ENCODE data around the gene CDR2. TPM values are rescaled to one million over a fixed set of nuclear protein-coding genes. Genes with fewer than 3 reads are reported as not detected.

The CDR2 gene
- total and polyA plus RNA-seq, 9 donors, result 12.7 to 30.3 (median 22.9) TPM

DNA sequence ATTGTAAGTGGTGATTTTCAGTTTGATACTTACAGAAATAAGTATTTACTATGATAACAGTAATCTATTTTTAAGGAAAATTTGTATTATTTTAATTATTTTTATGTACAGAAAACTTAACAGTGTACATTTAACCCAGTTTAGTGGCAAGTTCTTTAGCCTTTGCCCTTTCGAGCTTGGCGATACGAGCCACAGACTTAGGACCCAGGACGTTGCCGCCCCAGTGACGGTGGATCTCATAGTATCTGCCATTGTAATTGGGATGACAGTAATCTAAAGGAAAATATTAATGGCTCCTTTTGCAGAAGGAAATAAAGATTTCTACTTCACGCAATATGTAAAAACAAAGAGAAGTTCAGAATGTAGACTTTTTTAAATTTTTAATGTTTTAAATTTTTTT, 5.2 kb upstream of the CDR2 start:
- Histone ChIP-seq H3K4me1 (ENCODE audit: insufficient read depth) (peaks cover 3% of the 10 kb centered on the region), H3K36me3 (no peaks in the 10 kb centered on the region), H3K27me3 (no peaks in the 10 kb centered on the region), H3K27ac (no peak overlapping the region), H3K9me3 (no peaks in the 10 kb centered on the region), H3K4me3 (no peak overlapping the region)
- TF ChIP-seq, protein P1, sequence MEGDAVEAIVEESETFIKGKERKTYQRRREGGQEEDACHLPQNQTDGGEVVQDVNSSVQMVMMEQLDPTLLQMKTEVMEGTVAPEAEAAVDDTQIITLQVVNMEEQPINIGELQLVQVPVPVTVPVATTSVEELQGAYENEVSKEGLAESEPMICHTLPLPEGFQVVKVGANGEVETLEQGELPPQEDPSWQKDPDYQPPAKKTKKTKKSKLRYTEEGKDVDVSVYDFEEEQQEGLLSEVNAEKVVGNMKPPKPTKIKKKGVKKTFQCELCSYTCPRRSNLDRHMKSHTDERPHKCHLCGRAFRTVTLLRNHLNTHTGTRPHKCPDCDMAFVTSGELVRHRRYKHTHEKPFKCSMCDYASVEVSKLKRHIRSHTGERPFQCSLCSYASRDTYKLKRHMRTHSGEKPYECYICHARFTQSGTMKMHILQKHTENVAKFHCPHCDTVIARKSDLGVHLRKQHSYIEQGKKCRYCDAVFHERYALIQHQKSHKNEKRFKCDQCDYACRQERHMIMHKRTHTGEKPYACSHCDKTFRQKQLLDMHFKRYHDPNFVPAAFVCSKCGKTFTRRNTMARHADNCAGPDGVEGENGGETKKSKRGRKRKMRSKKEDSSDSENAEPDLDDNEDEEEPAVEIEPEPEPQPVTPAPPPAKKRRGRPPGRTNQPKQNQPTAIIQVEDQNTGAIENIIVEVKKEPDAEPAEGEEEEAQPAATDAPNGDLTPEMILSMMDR (IDR thresholded peaks at IDR 0.05), result no peak
- TF ChIP-seq EP300 (IDR thresholded peaks at IDR 0.05) (no peak), POLR2A (IDR thresholded peaks at IDR 0.05) (no peak)
- intact Hi-C loops (cut with DNase I), result loop anchor here in 3 of 4 donors (5.0 to 10.0 kb wide), 2 partner anchors 45 to 48 kb away; no protein-coding TSS in a partner anchor
- WGBS, 3 donors, result 97% methylated on average over 7 of the region's 7 CpGs
- no peak for DNase-seq

GRCh38 chr16:22375963-22376640, 1.7 kb upstream of the CDR2 start:
- H3K9me3 ChIP-seq, result no peaks in the 10 kb centered on the region
- no peak overlapping the region for H3K4me3 ChIP-seq
- 92 to 95% (median 93%) methylated on average over 8 of the region's 8 CpGs for WGBS, 3 donors
- H3K27me3 ChIP-seq, result no peaks in the 10 kb centered on the region
- peaks cover 5% of the 10 kb centered on the region for H3K4me1 ChIP-seq (ENCODE audit: insufficient read depth)
- intact Hi-C loops (cut with DNase I), result loop anchor here in 3 of 4 donors (5.0 to 10.0 kb wide), 2 partner anchors 49 to 51 kb away; no protein-coding TSS in a partner anchor
- H3K27ac ChIP-seq, result no peak overlapping the region
- TF ChIP-seq, protein P1 (IDR thresholded peaks at IDR 0.05), result no peak
- TF ChIP-seq POLR2A (IDR thresholded peaks at IDR 0.05) (no peak), EP300 (IDR thresholded peaks at IDR 0.05) (no peak)
- DNase-seq, result no peak
- H3K36me3 ChIP-seq, result no peaks in the 10 kb centered on the region

DNA sequence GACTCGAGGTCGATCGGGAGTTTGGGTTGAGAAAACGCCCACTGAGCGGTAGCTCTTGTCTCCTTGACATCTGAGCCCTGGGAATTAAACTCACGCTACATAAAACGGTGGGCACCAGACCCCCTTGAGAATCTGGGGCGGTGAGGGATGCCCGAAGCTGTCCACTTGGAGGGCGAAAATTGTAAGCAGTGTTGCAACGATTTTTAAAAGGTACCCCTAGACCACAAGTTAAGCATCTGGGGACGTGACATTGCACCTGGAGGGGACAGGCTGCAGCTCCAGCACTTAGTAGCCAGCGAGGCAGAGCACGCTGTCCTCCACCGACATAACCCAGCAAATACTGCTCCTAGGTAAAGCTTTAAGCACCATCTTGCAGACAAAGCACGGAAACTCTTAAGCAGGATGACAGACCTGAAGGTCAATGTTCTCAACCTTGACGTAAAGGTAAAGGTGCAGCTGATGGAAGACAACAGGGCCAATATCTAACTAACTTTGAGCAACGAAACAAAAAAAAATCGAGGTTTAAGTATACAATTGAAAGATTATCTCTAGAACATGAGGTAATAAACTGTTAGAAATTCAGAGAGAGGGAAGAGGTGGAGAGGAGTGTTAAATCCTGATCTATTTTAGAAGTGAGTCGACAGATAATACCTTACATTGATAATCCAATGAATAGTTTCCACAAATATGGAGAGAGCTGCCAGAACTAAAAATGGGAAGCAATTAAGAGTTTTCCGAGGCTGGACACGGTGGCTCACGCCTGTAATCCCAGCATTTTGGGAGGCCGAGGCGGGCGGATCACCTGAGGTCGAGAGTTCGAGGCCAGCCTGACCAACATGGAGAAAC, 921 bp upstream of the CDR2 start:
- DNase-seq, result no peak
- intact Hi-C loops (cut with DNase I), result loop anchor here in 3 of 4 donors (5.0 to 10.0 kb wide), 2 partner anchors 49 to 52 kb away; no protein-coding TSS in a partner anchor
- Histone ChIP-seq H3K27me3 (no peaks in the 10 kb centered on the region), H3K4me3 (peak overlapping the region; percentile 87), H3K36me3 (no peaks in the 10 kb centered on the region), H3K27ac (peak overlapping the region; percentile 18 to 61), H3K4me1 (ENCODE audit: insufficient read depth) (peaks cover 5% of the 10 kb centered on the region), H3K9me3 (no peaks in the 10 kb centered on the region)
- 37 to 40% (median 39%) methylated on average over 27 to 28 of the region's 28 CpGs for WGBS, 3 donors
- TF ChIP-seq, protein P1 (IDR thresholded peaks at IDR 0.05), result no peak
- TF ChIP-seq EP300 (IDR thresholded peaks at IDR 0.05) (no peak), POLR2A (IDR thresholded peaks at IDR 0.05) (no peak)

- Histone ChIP-seq H3K4me3 (peak overlapping the region; percentile 87), H3K9me3 (no peaks in the 10 kb centered on the region), H3K4me1 (ENCODE audit: insufficient read depth) (peaks cover 5% of the 10 kb centered on the region), H3K36me3 (no peaks in the 10 kb centered on the region), H3K27me3 (no peaks in the 10 kb centered on the region), H3K27ac (peak overlapping the region; percentile 64 to 70)
- DNase-seq, result peak; percentile 43 to 74 (median 60)
- intact Hi-C loops (cut with DNase I), result loop anchor here in 2 of 4 donors (10.0 kb wide), 1 partner anchor 51 kb away; no protein-coding TSS in a partner anchor
- TF ChIP-seq POLR2A (IDR thresholded peaks at IDR 0.05), result no peak
- TF ChIP-seq EP300 (IDR thresholded peaks at IDR 0.05), result no peak
- TF ChIP-seq, protein P1 (IDR thresholded peaks at IDR 0.05), result no peak
- WGBS, 3 donors, result 0 to 1% (median 0%) methylated on average over 49 to 51 of the region's 51 CpGs
Observed at GRCh38 chr16:22373662-22374310, 633 bp downstream of the CDR2 start.

Measured in ovary (tissue), 9 donors.